Ascending aorta (tissue), 2 donors: ENCODE results near the gene TRAF3IP1. TPM values are rescaled to one million over a fixed set of nuclear protein-coding genes. Genes with fewer than 3 reads are reported as not detected.

Source experiments
- DNase-seq, 2 donors: peaks; one replicate each; pipeline ENCODE4 v3.0.0-alpha.2; 2019; ENCODE audit warnings: low spot score in 2 of 2
- H3K27ac ChIP-seq, 2 donors: fragments of 200-600 bp; sonication (generic); one replicate each; pipeline ENCODE4 v1.5.1; 2016 to 2017; ENCODE audit warnings: mild to moderate bottlenecking in 1 of 2
- H3K27me3 ChIP-seq: fragments of 200-600 bp; sonication (generic); one replicate; pipeline ENCODE4 v1.5.1; 2017
- H3K36me3 ChIP-seq, 2 donors: fragments of 200-600 bp; sonication (generic); one replicate each; pipeline ENCODE4 v1.5.1; 2016
- H3K4me1 ChIP-seq, 2 donors: fragments of 200-600 bp; sonication (generic); one replicate each; pipeline ENCODE4 v1.5.1; 2016 to 2017; ENCODE audit warnings: mild to moderate bottlenecking in 1 of 2
- H3K4me3 ChIP-seq, 2 donors: fragments of 200-600 bp; sonication (generic); one replicate each; pipeline ENCODE4 v1.5.1; 2016 to 2017; ENCODE audit warnings: mild to moderate bottlenecking in 1 of 2
- H3K9me3 ChIP-seq, 2 donors: fragments of 200-600 bp; sonication (generic); one replicate each; pipeline ENCODE4 v1.5.1; 2016
- intact Hi-C: fragments of 100-400 bp; cut with DNase I; formaldehyde crosslinking; loops from one replicate; pipeline ENCODE4 v1.15.1; 2023
- total RNA-seq: library from RNA; depleted of rRNA; stranded (reverse); fragments of >200 nt; gene quantifications from one replicate; pipeline ENCODE4 v1.1.0, GENCODE V29; 2016
- TF ChIP-seq, protein P1 (sequence below), 3 experiments: fragments of 200-600 bp in 2 of 3; fragments of 450-650 bp in 1 of 3; sonication (generic) in 2 of 3; IDR thresholded peaks; one replicate each; pipeline ENCODE4 v1.5.1; 2016 to 2019; ENCODE audit warnings: antibody characterized with exemption in 3 of 3, mild to moderate bottlenecking in 1 of 3, moderate library complexity in 1 of 3

TRAF3IP1 gene
- total RNA-seq, 1 donor from 2014 or later, result 6.1 TPM

- intact Hi-C loops, result no loop called here
Observed at GRCh38 chr2:238341536-238341935, 21.2 kb downstream of the TRAF3IP1 start.

DNA sequence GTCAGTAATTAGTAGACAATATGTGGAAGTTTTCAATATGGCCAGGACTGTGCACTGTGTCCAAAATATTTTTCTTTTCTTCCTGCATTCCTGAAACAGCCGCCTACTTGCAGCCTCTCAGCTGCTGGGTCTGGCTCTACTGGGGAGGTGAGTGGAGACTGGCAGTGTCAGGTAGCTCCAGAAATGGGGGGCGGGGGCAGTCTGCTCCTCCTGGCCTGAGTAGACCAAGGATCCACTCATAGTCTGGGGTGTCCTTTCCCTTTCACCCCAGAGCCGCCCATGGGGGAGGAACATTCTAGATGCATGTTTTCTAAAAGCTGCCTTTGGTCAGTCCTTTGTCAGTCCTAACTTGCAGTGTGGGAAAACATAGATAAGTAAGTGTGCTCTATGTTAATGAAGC lies 23.7 kb downstream of the TRAF3IP1 start:
- DNase-seq, result no peak
- Histone ChIP-seq H3K36me3 (peaks cover 5 to 16% of the 10 kb centered on the region in 2 donors), H3K27ac (no peak overlapping the region), H3K4me1 (no peaks in the 10 kb centered on the region), H3K4me3 (no peak overlapping the region), H3K27me3 (no peaks in the 10 kb centered on the region), H3K9me3 (no peaks in the 10 kb centered on the region)
- TF ChIP-seq, protein P1, sequence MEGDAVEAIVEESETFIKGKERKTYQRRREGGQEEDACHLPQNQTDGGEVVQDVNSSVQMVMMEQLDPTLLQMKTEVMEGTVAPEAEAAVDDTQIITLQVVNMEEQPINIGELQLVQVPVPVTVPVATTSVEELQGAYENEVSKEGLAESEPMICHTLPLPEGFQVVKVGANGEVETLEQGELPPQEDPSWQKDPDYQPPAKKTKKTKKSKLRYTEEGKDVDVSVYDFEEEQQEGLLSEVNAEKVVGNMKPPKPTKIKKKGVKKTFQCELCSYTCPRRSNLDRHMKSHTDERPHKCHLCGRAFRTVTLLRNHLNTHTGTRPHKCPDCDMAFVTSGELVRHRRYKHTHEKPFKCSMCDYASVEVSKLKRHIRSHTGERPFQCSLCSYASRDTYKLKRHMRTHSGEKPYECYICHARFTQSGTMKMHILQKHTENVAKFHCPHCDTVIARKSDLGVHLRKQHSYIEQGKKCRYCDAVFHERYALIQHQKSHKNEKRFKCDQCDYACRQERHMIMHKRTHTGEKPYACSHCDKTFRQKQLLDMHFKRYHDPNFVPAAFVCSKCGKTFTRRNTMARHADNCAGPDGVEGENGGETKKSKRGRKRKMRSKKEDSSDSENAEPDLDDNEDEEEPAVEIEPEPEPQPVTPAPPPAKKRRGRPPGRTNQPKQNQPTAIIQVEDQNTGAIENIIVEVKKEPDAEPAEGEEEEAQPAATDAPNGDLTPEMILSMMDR (IDR thresholded peaks at IDR 0.05), result no peak
- intact Hi-C loops, result no loop called here

More at GRCh38 chr2:238341536-238341935, 21.2 kb downstream of the TRAF3IP1 start:
- Histone ChIP-seq H3K36me3 (peaks cover 0 to 11% of the 10 kb centered on the region in 2 donors), H3K27ac (no peak overlapping the region), H3K27me3 (no peaks in the 10 kb centered on the region), H3K4me3 (no peak overlapping the region), H3K4me1 (no peaks in the 10 kb centered on the region), H3K9me3 (no peaks in the 10 kb centered on the region)
- TF ChIP-seq, protein P1 (IDR thresholded peaks at IDR 0.05), result no peak
- no peak for DNase-seq

DNA sequence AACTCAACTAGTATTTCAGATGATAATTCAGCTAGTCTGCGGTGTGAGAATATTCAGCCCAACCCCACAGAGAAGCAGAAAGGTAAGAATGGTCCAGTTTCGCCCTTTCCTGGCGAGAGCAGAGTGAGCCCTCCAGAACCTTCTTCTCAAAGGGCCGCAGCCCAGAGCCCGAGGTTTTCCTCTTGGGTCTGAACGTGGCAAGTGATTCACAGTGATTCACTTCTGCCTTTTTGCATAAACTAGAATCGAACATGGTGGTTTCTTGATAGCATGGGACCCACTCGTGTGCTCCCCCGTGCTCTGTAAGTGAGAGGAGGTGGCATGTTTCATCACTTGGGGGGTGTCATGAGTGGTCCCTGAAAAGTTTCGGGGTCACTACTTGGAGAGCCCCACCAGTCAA lies 24.2 kb downstream of the TRAF3IP1 start:
- no peak overlapping the region for H3K27ac ChIP-seq
- no peak for DNase-seq
- H3K4me1 ChIP-seq, result no peaks in the 10 kb centered on the region
- H3K36me3 ChIP-seq, result peaks cover 9 to 17% of the 10 kb centered on the region in 2 donors
- intact Hi-C loops, result no loop called here
- TF ChIP-seq, protein P1 (IDR thresholded peaks at IDR 0.05), result no peak
- no peaks in the 10 kb centered on the region for H3K27me3 ChIP-seq
- H3K4me3 ChIP-seq, result no peak overlapping the region
- no peaks in the 10 kb centered on the region for H3K9me3 ChIP-seq

GRCh38 chr2:238345297-238345968 lies 25.1 kb downstream of the TRAF3IP1 start:
- Histone ChIP-seq H3K4me1 (no peaks in the 10 kb centered on the region), H3K27me3 (no peaks in the 10 kb centered on the region), H3K9me3 (no peaks in the 10 kb centered on the region), H3K36me3 (peaks cover 11 to 23% of the 10 kb centered on the region in 2 donors), H3K4me3 (no peak overlapping the region), H3K27ac (no peak overlapping the region)
- TF ChIP-seq, protein P1 (IDR thresholded peaks at IDR 0.05), result no peak
- intact Hi-C loops, result no loop called here
- DNase-seq, result no peak

- Histone ChIP-seq H3K27ac (no peak overlapping the region), H3K36me3 (peaks cover 11 to 28% of the 10 kb centered on the region in 2 donors), H3K27me3 (no peaks in the 10 kb centered on the region), H3K4me1 (no peaks in the 10 kb centered on the region), H3K9me3 (no peaks in the 10 kb centered on the region), H3K4me3 (no peak overlapping the region)
- no peak for DNase-seq
- intact Hi-C loops, result no loop called here
- TF ChIP-seq, protein P1 (IDR thresholded peaks at IDR 0.05), result no peak
Observed at GRCh38 chr2:238346544-238346943, 26.2 kb downstream of the TRAF3IP1 start.
